ENCODE measurements around the gene COQ8B.

DNA sequence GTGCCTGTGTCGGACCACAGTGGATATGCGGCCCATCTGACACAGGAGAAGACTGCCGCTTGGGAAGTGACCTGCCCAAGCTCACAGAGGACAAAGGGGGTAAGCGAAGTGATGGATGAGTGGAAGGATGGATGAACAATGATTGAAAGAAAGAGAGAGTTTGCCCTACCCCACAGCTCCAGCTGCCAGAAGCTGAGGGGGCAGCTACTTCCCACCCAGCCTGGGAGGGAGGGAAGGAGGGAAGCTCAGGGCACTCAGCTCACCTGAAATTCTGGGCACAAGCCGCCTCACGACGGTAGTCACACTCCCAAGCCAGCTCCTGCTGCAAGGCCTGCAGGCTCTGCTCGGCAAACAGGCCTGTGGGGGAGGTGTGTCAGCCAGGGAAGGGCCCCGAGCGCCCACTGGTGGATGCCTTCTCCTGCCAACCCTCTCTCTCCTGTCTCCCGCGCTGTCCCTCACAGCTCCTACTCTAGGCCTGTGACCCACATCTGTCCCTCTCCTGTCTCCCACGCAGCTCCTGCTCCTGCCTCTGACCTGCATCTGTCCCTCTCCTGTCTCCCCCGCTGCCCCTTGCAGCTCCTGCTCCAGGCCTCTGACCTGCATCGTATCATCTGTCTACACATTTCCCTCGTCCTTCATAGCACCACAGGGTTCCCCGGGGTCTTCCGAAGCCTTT is 14.2 kb downstream of the COQ8B start:
- TF ChIP-seq CTCF (IDR thresholded peaks at IDR 0.05) (no peak), EP300 (IDR thresholded peaks at IDR 0.05) (no peak), POLR2A (IDR thresholded peaks at IDR 0.05) (no peak), POLR2AphosphoS5 (IDR thresholded peaks at IDR 0.05) (no peak)

Measured in upper lobe of left lung (tissue), 4 donors.